SK-N-SH (cell line): ENCODE results near the gene NTRK2.

Source experiments
- CTCF ChIP-seq: fragments of 200-600 bp; sonication (generic); IDR thresholded peaks from 2 replicates; pipeline ENCODE4 v1.6.1; 2017; ENCODE audit warnings: antibody characterized with exemption, mild to moderate bottlenecking, moderate library complexity
- EP300 ChIP-seq, 2 experiments: IDR thresholded peaks; 2 replicates each; pipeline versions ENCODE4 v1.4.0 to v1.6.1; 2012; ENCODE audit warnings: borderline replicate concordance in 1 of 2, low read depth in 1 of 2, low read length in 1 of 2
- GABPA ChIP-seq: IDR thresholded peaks from 2 replicates; pipeline ENCODE4 v1.4.0; 2012; ENCODE audit warnings: low read depth, mild to moderate bottlenecking
- MAX ChIP-seq: IDR thresholded peaks from 2 replicates; pipeline ENCODE4 v1.4.0; 2012; ENCODE audit warnings: low read depth
- MXI1 ChIP-seq: IDR thresholded peaks from 2 replicates; pipeline ENCODE4 v1.6.1; 2012; ENCODE audit warnings: mild to moderate bottlenecking, low read depth, low read length, improper control_type of control experiment
- NRF1 ChIP-seq: IDR thresholded peaks from 2 replicates; pipeline ENCODE4 v1.6.1; 2012; ENCODE audit warnings: low read depth, mild to moderate bottlenecking, low read length
- RAD21 ChIP-seq: IDR thresholded peaks from 2 replicates; pipeline ENCODE4 v1.6.1; 2012; ENCODE audit warnings: mild to moderate bottlenecking, low read length
- REST ChIP-seq: IDR thresholded peaks from 2 replicates; pipeline ENCODE4 v1.6.1; 2012; ENCODE audit warnings: mild to moderate bottlenecking, low read depth, low read length, moderate library complexity
- SIN3A ChIP-seq: IDR thresholded peaks from 2 replicates; pipeline ENCODE4 v1.6.1; 2012; ENCODE audit warnings: low read depth, mild to moderate bottlenecking, low read length, moderate library complexity, borderline replicate concordance
- TAF1 ChIP-seq: IDR thresholded peaks from 2 replicates; pipeline ENCODE4 v1.6.1; 2012; ENCODE audit warnings: low read depth, mild to moderate bottlenecking, low read length, moderate library complexity, borderline replicate concordance
- USF2 ChIP-seq: fragments of 150-350 bp; IDR thresholded peaks from 2 replicates; pipeline ENCODE4 v1.6.1; 2017; ENCODE audit warnings: antibody characterized with exemption, low read length, low read depth, borderline replicate concordance
- YY1 ChIP-seq: IDR thresholded peaks from 2 replicates; pipeline ENCODE4 v1.4.0; 2012; ENCODE audit warnings: low read depth, mild to moderate bottlenecking

GRCh38 chr9:84971571-84971970 is 302.0 kb downstream of the NTRK2 start:
- TF ChIP-seq GABPA (no peak), RAD21 (no peak), REST (no peak), CTCF (no peak), SIN3A (no peak), EP300 (IDR thresholded peaks at IDR 0.05; ENCODE audit: borderline replicate concordance in 1 of 2, low read depth in 1 of 2, low read length in 1 of 2) (no peak), MXI1 (no peak), NRF1 (no peak), YY1 (no peak), MAX (no peak), TAF1 (no peak), USF2 (no peak)
